NCI-H524 treated with DMSO at 0.1 percent for 48 hours (cell line): ENCODE data around the gene RANGAP1.
"Not testable (repeated sequence)": the region's sequence is repeated elsewhere in the genome, so short reads cannot be mapped to it uniquely, and the experiment has no call there.

Experiments
- DNase-seq: peaks from one replicate; lab custom pipeline; 2025; lab: John Stamatoyannopoulos, UW

Gene RANGAP1

GRCh38 chr22:41260871-41261270 is 25.1 kb downstream of the RANGAP1 start:
- DNase-seq: no peak

DNA sequence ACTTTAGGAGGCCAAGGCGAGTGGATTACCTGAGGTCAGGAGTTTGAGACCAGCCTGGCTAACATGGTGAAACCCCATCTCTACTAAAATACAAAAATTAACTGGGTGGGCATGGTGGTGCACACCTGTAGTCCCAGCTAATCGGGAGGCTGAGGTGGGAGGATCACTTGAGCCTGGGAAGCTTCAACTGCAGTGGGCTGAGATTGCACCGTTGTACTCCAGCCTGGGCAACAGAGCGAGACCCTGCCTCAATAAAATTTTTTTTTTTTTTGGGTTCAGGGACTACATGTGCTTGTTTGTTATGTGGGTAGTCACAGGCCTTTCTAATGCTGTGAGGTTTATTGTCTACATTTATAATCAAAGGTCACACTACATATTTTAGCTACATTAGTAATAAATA is 26.2 kb downstream of the RANGAP1 start:
- DNase-seq: not testable (repeated sequence)

GRCh38 chr22:41257696-41258095 is 28.3 kb downstream of the RANGAP1 start:
- DNase-seq: no peak

DNA sequence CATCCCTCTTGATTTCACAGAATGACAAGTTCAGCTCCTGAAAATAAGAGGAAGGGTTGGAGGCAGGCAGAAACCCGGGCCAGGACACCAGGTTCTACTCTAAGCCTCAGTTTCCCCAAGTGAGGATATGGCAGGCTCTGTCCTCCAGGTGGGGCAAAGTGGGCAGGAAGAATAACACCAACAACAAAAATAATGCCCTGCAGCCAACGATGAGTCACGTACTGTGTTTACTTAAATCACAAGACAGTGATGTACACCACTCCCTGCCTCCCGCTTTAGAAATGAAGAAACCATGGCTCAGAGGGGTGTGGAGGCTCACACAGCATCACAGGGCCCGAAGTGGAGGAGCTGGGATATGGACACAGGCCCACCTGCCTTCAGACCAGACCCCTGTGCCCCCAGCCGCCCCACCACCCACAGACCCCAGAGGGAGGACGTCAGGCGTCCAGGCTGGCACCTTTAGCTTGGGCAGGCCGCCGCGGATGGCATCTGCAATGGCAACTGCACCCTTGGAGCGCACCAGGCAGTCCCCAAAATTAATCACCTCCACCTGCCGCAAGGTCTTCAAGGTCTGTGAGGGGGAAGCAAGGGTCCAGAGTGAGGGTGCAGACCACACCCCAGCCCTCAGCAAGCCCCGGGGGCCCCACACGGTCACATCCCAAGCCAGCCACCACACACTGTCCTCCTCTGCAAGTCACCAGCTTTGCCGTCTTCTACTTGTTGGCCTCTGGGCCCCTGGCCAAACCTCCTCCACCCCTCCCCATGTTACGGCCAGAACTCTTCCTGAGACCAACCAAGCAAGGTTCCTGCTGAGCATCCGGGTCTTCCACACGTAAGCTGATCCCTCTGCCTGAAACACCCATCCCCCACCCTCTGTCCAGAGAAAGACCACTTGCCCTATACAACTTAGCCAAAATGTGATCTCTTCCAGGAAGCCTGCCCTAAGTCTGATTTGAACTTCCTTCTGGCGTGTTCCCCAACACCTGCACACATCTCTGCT is 29.4 kb downstream of the RANGAP1 start:
- DNase-seq: no peak

- no peak for DNase-seq
Measured at GRCh38 chr22:41254230-41254629, 31.8 kb downstream of the RANGAP1 start.

DNA sequence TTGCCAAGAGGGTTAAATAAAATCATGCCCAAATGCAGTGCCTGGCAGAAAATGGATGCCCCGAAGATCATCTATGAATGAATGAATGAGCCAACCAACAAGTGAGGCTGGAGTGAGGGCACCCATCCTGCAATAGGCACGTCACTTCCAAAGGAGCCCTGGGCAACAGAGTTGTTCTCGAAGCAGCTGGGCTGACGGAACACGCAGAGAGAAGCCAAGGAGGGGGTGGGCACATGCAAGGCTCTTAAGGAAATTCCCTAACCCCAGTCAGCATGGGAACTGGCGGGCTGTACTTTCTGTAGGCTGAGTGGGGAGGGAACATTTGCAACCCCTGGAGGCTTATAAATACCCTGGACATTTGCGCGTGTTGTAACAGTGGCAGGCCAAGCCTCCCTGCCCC is 33.6 kb downstream of the RANGAP1 start:
- DNase-seq: no peak

DNA sequence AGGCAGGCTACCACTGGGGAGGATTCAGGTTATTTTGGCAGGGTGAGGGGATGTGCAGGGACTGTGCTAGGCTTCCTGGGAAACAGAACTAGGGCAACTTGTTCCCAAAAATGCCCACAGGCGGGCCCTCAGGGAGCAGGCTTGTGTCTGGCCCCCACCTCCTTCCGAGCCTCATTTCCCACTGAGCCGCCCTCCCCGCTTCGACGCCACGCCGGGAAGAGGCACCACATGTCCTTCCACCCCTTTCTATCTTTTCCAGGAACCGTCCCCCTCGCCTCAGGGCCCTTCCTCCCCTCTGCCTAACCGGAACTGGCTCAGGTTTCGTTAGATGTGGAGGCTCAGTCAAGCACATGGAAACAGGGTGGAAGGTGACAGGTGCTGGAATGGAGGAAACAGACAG is 35.9 kb downstream of the RANGAP1 start:
- no peak for DNase-seq

- DNase-seq: no peak
Measured at GRCh38 chr22:41249442-41249841, 36.5 kb downstream of the RANGAP1 start.

DNA sequence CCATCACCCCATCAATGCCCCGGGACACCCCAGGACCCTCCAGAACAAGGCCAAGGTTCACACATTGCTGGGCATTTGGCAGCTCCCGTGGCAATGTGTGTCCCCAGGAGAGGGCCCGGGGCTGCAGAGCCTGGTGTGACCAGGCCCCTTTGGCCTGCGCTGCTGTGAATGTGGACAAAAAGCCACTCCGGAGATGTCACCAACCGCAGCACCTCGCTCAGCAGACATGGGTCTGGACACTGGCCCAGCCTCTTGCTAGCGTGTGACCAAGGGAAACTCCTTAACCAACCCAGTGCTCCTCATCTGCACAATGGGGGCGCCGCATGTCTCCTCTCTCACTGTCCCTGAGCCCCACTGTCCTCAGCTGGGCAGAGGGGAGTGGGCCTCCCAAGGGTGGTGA is 37.2 kb downstream of the RANGAP1 start:
- DNase-seq: no peak

- no peak for DNase-seq
Measured at GRCh38 chr22:41248314-41248713, 37.7 kb downstream of the RANGAP1 start.

DNA sequence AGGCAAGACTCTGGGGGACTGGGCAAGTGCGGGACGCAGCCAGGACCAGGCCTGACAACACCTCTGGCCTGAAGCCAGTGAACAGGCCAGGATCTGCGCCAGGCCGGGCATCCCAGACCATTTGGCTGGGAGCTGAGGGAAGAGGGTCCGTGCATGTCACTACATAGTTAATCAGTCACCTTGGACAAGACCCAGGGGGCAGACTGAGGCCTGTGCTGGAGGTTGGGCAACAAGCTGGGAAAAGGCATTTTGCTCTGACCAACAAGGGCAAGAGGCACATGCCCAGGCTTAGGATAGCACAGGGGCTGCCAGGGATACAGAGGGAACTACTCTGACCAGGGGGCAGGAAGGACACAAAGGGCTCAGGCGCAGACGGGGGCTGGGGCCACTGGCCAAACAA is 38.3 kb downstream of the RANGAP1 start:
- no peak for DNase-seq

DNA sequence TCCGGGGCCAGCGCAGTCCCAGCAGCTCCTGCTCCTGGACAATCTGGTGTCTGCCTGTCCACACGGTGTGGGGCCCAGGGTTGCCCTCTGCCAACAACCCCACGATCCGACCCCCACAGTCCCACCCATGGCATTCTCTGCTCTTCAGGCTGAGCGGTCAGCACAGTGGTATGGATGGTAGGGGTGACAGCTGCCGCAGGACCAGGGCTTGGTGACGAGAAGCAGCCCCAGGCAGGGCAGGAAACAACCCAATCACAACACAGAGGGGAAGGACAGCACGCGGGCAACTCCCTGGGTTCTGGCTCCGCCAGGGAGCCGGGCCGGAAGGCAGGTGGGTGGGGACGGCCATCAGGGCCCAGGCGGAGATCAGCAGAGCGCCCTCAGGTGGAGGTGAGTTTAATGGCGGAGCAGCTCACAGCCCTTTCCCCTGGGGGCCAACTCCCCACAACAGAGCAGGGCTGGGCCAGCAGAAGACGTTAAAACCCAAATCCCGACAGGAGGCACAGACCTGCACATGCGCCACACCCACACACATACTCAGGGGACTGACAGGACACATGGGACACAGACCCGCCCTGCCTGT is 40.0 kb downstream of the RANGAP1 start:
- DNase-seq: no peak

DNA sequence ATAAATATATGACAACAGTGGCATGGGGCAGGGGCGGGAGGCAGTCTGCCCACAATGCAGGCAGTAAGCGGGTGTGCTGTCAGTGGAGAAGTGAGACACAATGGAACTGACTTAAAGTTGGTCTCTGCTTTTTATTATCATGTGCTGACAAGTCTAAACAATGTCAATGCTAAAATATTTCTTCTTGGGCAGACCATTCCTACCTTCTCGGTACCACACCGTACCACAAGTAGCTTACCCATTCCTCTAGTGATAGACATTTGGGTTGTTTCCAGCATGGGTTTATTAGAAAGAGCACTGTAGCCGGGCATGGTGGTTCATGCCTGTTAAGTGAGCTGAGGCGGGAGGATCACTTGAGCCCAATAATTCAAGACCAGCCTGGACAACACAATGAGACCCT is 42.6 kb downstream of the RANGAP1 start:
- no peak for DNase-seq

DNA sequence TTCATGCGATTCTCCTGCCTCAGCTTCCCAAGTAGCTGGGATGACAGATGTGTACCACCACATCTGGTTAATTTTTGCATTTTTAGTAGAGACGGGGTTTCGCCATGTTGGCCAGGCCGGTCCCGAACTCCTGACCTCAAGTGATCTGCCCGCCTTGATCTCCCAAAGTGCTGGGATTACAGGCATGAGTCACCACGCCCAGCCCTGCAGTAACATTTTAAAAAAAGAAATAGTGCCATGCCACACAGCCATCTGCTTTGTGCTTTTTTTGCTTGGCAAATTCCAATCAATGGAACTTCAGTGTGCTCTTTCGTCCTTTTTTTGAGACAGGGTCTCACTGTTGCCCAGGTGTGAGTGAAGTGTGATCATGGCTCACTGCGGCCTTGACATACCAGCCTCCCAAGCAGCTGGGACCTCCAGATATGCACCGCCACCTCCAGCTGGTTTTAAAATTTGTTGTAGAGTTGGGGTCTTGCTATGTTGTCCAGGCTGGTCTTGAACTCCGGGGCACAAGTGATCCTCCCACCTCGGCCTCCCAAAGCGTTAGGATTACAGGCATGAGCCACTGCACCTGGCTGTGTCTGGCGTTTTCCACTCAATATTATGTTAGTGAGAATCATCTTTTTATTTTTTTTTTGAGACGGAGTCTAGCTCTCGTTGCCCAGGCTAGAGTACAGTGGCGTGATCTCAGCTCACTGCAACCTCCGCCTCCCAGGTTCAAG is 43.4 kb downstream of the RANGAP1 start:
- no peak for DNase-seq

DNA sequence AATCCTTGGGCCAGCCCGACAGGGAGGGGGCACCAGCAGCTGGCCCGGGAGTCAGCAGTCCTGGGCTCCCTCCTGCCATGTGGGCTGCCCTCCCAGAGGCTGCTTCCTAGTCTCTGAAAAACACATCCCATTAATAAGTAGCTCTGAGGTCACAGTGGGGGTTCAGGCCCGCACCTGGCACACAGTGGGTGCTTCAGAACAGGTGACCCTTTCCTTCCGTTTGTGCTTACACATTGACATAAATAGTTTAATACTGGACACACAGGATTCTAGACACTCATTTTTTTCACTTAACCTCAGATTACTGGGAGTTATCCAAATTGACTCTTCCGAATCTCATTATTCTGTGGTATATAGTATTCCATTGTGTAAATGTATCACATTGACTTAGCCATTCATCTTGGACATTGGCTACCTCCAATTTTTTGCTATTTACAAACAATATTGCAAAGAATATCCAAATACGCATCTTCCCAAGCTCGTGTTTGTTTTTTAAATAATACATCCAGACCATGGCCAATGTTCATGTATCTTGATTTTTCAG is 44.8 kb downstream of the RANGAP1 start:
- DNase-seq: no peak

- DNase-seq: no peak
Measured at GRCh38 chr22:41240377-41241132, 45.4 kb downstream of the RANGAP1 start, which contains the start of gene CHADL. TSS of gene CHADL (minus strand) at chr22:41240931. CDS start at chr22:41240881, 50 bp downstream.

DNA sequence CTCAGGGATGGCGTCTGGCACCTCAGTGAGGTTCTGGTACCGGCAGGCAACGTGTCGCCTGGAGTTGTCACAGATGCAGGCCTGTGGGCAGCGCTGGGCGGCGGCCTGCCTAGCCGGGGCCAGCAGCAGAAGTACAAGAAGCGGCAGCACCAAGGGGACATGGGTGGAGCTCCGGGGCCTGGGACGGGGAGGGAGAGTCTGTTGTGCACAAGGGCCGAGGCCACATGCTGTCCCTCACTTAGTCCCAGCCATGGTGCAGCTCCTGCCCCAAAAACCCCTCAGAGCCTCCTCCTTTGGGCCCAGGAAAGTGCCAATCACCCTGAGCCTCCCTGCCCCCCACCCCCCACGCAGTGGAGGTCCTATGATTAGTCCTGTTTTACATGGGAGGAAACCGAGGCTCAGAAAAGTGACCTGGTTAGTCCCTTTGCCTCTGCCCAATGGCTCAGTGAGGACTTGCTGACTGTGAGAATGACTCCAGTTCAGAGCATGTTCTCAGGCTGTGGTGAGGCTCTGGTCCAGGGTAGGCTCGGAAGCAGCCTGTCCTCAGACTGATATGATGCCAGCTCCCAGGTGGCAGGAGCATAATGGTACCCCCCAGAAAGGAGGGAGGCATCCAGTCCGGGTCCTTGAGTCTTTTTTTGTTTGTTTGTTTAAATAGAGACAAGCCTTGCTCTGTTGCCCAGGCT is 46.4 kb downstream of the RANGAP1 start:
- no peak for DNase-seq

- no peak for DNase-seq
Measured at GRCh38 chr22:41238570-41239442, 47.2 kb downstream of the RANGAP1 start.

DNA sequence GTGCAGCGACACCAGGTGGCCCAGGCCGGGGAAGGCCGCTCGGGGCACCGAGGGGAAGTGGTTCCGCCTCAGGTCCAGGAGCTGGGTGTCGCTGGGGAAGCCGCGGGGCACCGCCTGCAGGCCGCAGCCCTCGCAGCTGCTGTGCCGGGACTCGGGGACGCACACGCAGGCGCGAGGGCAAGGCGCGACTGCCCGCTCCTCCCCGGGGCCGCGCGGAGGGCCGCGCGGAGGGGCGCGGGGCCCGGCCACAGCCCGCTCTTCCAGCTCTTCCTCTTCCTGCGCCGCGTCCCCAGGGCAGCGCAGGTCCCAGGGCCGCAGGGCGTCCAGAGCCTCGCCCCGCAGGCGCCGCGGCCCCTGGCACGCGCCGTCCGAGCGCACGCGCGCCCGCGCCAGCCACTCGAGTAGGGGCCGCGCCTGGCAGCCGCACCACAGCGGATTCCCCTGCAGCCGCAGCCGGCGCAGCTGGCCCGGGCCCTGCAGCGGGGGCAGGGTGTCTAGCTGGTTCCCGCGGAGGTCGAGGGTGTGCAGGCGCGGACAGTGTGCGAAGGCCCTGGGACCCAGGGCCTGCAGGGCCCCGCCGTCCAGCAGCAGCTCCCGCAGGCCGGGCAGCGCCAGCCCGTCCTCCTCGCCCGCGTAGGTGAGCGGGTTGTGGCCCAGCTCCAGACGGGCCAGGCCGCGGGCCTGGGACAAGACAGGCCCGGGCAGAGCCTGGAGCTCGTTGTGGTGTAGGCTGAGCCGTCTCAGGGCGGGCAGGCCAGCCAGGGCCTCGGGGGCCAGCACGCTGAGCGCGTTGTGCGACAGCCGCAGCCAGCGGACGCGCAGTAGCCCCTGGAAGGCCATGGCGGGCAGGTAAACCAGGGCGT is 48.0 kb downstream of the RANGAP1 start:
- DNase-seq: peak; percentile 9
